Fibroblast of skin of left biceps (primary cell): Measurements from ENCODE around the gene CRHR2.

Experiments
- DNase-seq, 2 experiments: peaks; one replicate each; pipeline ENCODE4 v3.0.0-alpha.2; 2013; ENCODE audit warnings: low read depth in 2 of 2

Gene CRHR2

GRCh38 chr7:30679664-30680063 lies 2.6 kb downstream of the CRHR2 start:
- no peak for DNase-seq

- DNase-seq, result no peak
Observed at GRCh38 chr7:30678805-30679204, 3.5 kb downstream of the CRHR2 start.

GRCh38 chr7:30674876-30675275 lies 7.4 kb downstream of the CRHR2 start:
- no peak for DNase-seq

DNA sequence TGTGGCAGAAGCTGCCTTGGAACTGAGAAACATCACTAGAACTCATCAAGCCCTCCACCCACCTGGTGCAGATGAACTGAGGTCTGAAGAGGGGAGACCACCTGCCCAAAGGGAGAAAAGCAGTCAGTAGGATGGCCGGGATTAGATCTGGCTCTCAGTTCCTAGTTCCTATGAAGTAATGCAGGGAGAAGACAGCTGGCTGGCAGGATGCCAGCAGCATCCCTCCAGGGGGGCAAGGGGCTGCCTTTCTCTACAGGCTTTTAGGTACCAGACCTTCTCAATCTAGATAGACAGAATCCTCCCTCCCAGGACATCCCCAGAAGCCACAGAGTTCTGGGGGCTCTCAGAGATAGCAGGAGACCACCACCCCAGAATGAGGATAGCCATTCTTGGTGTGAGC lies 7.8 kb downstream of the CRHR2 start:
- DNase-seq, result no peak

DNA sequence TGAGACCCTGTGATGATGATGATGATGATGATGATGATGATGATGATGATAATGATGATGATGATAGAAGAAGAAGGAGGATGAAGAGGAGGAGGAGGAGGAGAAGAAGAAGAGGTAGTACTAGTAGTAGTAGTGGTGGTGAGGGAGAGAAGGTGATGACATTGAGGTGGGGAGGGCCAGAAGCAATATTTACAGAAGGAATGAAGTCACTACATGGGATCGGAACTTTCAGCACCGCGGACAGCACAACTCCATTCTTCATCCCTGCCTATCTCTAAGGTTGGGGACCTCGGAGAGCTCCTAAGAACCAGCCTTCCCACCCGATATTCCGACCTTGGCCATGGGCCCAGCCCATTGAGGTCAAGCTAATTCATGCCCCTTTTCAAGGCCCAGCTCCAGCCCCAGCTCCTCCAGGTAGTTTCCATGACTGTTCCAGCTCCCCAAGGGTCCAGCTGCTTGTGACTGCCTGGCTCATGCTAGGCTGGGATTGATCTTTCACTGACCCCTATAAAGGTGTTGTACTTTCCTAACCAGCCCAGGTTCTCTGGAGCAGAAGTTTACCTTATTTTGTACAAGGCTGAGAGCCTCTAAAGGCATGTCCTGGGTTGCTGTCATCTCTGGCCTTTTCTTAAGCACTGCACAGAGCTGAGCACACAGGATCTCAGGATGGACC lies 10.3 kb downstream of the CRHR2 start:
- peak; percentile 24 for DNase-seq

DNA sequence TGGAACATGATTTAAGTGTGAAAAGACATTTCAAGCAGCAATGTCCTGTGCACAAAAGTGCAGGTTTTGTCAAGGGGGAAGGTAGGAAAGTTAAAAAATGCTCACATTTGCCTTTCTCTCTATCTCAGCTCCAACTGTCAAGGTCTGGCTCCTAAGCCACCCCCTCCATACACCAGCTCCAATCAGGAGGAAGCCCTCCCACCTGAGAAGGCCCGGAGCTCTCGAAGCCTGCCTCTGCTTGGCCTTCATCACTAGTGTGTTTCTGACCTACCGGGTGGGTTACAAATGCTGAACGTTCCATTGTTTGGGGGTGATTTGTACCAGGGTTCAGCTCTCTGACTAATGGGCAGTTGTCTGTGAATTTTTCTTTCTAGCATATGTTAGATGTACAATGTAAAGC lies 14.2 kb downstream of the CRHR2 start:
- no peak for DNase-seq

GRCh38 chr7:30667172-30667571 lies 15.1 kb downstream of the CRHR2 start:
- DNase-seq, result no peak

DNA sequence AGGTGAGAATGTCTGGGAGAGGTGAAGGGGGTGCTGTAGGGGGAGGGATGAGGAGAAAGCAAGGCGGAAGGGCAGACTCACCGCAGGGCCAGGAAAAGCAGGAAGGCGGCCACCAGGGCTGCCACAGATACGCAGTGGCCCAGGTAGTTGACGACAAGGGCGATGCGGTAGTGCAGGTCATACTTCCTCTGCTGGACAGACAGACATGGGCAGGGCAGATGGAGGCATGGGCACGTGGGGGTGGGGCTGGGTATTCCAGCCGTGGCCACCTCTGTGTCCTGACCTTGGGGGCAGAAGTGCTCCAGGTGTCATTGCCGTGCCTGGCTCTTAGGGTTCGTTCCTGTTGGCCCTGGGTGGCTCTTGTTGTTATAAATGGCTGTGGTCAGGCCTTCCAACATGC lies 16.8 kb downstream of the CRHR2 start:
- DNase-seq, result no peak

- DNase-seq, result no peak
Observed at GRCh38 chr7:30665043-30665442, 17.2 kb downstream of the CRHR2 start.

DNA sequence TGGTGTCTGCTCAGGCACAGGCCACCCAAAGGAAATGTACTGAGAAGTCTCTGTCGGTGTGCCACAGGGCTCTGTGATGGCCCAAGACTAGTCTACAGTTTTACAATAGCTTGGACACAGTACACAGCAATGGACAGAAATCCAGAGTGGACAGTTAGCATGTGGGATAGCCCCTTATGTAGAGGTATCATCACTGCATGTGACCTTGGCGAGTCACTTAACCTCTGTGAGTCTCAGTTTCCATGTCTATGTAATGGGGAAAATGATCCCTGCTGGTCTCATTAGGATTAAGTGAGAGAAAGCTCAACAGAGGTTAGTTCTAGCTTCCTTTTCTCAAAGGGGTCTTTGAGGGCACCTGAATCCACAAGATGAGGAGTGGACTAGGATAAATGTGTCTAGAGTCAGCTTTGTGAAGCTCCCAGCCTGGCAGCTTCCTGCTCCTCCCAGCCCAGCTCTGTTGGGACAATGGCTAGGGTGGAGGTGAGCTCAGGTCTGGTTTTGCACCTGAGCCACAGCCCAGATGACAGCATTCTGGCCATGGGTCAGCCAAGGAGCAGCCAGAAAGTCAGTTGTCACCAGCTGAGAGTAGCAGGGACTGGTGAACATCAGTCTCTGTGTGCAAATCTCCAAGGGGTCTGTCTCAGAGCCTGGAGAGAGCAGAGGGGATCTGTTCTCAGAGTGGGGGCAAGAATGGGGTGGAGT lies 17.9 kb downstream of the CRHR2 start:
- no peak for DNase-seq

DNA sequence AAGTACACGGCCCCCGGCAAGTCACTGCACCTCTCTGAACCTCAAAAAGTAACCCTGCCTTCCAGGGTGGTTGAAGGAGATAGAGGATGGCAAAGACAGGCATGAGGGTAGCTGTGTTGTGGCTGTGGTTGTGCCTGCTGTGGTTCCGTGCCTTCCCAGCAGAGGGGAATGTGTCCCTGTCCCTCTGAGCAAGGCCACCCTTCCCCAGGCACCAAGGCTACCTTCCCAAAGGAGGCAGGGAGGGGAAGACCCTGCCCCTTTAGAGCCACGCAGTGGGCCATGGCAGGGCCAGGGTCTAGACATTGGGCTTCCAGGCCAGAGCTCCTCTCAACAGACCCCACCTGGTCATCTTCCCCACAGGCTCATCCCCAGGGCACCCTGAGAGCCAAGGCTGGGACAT lies 18.8 kb downstream of the CRHR2 start:
- DNase-seq, result no peak

DNA sequence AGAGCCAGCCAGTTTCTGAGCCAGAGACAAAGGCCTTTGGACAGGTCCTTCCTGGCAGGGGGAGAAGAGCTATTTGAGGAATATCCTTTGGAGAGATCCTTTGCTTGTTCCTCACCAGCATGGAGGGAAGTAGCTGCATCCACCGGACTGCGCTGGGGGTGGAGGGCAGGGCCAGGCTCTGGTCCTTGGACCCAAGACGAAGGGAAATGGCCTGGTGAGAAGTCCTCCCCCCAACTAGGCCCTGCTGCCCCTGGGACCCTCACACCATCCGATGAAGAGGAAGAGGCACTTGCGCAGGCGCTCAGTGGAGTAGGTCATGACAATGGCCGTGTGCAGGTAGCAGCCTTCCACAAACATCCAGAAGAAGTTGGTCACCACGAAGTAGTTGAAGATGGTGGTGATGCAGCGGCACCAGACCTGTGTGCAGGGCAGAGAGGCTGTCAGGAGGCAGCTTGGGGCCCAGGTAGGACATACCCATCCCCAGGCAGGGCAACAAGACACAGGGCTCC lies 19.8 kb downstream of the CRHR2 start:
- DNase-seq, result no peak

DNA sequence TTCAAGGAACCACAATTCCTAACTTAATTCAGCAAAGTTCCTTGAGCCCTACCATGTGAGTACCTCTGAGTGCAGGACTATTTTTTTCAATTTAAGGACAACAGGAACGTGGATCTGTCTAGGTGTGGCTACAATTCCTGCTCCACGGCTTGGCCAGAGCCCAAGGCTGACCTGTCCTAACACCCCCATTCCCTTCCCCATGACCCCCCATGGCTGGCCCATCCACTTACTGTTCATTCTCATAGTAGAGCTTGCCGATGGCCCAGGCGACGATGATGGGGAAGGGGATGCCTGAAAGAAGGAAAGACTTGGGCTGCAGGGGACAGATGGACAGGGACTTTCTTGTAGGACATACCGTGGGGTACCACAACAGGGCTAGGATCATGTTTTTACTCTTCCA lies 20.3 kb downstream of the CRHR2 start:
- DNase-seq, result no peak

GRCh38 chr7:30660331-30661255 lies 21.7 kb downstream of the CRHR2 start:
- no peak for DNase-seq

- DNase-seq, result no peak
Observed at GRCh38 chr7:30659312-30659711, 22.9 kb downstream of the CRHR2 start.

DNA sequence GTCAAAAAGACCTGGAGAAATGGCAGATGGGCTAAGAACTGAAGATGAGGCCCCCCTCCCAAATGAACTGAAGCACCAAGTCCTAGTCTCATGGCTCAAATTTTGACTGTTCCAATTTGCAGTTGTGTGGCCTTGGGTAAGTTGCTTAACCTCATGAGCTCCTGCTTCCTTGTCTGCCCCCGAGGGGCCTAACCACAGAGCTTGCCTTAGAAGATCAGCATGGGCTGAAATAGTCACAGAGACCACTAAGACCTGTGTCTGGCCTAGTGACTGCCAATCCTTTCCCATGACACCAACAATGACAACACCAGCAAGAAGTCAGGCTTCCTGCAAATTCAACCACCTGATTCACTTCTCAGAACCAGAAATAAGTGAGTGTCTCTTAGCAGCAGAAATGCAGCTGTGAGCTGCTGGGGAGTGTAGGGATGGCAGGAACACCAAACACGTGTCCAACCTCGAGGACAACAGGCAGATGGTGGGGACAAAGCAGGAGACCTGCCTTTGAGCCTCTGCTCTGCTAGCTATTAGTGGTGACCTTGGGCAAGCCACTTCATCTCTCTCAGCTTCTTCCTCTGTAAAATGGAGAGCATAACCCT lies 23.7 kb downstream of the CRHR2 start:
- DNase-seq, result no peak

DNA sequence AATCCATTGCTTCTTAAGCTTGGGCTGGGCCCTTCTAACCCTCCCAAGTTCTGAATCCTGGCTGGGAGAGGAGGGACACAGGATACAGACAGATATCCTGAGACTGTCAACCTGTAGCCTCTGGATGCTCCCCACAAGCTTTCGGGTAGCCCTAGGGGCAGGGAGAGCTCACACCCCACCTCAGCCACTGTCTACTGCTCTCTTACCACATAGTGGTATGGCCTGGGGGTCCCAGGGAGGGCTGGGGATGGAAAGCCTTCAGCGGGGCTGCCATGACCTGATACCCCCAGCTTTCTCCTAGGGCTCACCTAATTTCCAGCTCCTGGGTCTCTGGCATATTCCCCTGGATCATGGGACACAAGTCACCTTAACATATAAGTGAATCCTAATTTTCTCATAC lies 25.1 kb downstream of the CRHR2 start:
- no peak for DNase-seq

GRCh38 chr7:30656006-30656957 lies 26.0 kb downstream of the CRHR2 start:
- no peak for DNase-seq

DNA sequence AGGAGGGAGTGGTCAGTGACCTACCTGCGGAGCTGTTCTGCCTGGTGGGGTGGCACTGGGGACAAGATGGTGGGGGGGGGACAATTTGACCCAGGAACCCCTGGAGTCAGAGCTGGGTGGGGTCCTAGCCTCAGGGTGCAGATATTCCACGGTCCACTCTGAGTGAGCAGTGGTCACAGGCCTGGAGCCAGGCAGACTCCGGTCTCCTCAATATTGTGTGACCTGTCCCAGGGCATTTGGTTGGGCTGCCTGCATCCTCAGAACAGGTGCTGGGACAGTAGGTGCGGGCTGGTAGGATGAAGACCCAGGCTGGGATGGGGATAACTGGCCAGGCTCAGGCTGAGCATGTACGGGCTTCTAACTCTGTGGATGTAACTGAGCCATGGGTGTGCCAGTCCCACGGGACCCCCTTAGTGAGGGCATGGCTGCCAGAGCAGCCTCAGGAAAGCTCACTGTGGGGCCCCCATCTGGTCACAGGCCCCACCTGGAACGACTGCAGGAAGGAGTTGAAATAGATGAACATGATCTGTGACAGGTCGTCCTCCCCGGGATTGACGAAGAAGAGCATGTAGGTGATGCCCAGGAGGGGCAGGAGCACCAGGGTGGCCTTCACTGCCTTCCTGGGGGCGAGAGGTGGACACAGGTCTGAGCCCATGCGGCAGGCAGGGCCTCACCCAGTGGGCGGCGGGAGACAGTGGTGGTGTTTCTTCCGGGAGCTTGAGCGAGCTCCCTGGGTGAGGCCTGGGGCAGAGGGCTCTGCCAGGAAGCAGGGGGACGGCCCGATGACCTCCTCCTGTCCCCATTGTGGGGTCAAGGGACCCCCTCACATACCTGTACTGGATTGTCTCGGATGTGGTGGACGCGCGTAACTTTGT lies 26.9 kb downstream of the CRHR2 start:
- no peak for DNase-seq
